Muscle of back (tissue), 11 donors: ENCODE measurements around the gene PLCB1. TPM values are rescaled to one million over a fixed set of nuclear protein-coding genes. Genes with fewer than 3 reads are reported as not detected.
"Not testable (repeated sequence)": the region's sequence is repeated elsewhere in the genome, so short reads cannot be mapped to it uniquely, and the experiment has no call there.

ENCODE experiments used
- DNase-seq, 3 donors: peaks; one replicate each; pipeline versions ENCODE4 v3.0.0 to v3.0.0-alpha.2; 2013
- polyA plus RNA-seq, 10 donors: library from polyadenylated mRNA; unstranded; fragments of 120-200 nt; gene quantifications; one replicate each; pipeline ENCODE4 v1.2.1, GENCODE V29; 2013; ENCODE audit not compliant: insufficient read length in 10 of 10

The PLCB1 gene
- polyA plus RNA-seq, 10 donors = 7.8 to 16.3 (median 10.9) TPM

GRCh38 chr20:8434326-8434876 is 302.3 kb downstream of the PLCB1 start:
- no peak for DNase-seq

GRCh38 chr20:8435285-8436035 is 303.4 kb downstream of the PLCB1 start:
- no peak for DNase-seq

- DNase-seq = not testable (repeated sequence)
Observed at GRCh38 chr20:8436938-8437337, 304.9 kb downstream of the PLCB1 start.

GRCh38 chr20:8438748-8439147 is 306.7 kb downstream of the PLCB1 start:
- no peak for DNase-seq

GRCh38 chr20:8443464-8444072 is 311.5 kb downstream of the PLCB1 start:
- no peak for DNase-seq

GRCh38 chr20:8447262-8448120 is 315.4 kb downstream of the PLCB1 start:
- no peak for DNase-seq

GRCh38 chr20:8449123-8449522 is 317.1 kb downstream of the PLCB1 start:
- no peak for DNase-seq

- peak in 2 of 3 donors; percentile 27 to 88 for DNase-seq
Observed at GRCh38 chr20:8454137-8454712, 322.2 kb downstream of the PLCB1 start.

- no peak for DNase-seq
Observed at GRCh38 chr20:8456765-8457164, 324.7 kb downstream of the PLCB1 start.

GRCh38 chr20:8457978-8458377 is 325.9 kb downstream of the PLCB1 start:
- DNase-seq = no peak

- DNase-seq = no peak
Observed at GRCh38 chr20:8461186-8461585, 329.1 kb downstream of the PLCB1 start.

GRCh38 chr20:8464368-8464767 is 332.3 kb downstream of the PLCB1 start:
- DNase-seq = no peak

GRCh38 chr20:8466781-8467180 is 334.7 kb downstream of the PLCB1 start:
- DNase-seq = not testable (repeated sequence)

GRCh38 chr20:8470156-8470555 is 338.1 kb downstream of the PLCB1 start:
- no peak for DNase-seq

GRCh38 chr20:8471465-8471864 is 339.4 kb downstream of the PLCB1 start:
- no peak for DNase-seq

- DNase-seq = peak in 1 of 3 donors; percentile 22
Observed at GRCh38 chr20:8473459-8473858, 341.4 kb downstream of the PLCB1 start.

GRCh38 chr20:8474027-8474668 is 342.1 kb downstream of the PLCB1 start:
- DNase-seq = no peak

GRCh38 chr20:8476021-8476420 is 344.0 kb downstream of the PLCB1 start:
- DNase-seq = no peak

GRCh38 chr20:8480597-8480996 is 348.5 kb downstream of the PLCB1 start:
- no peak for DNase-seq

- DNase-seq = no peak
Observed at GRCh38 chr20:8487696-8488095, 355.6 kb downstream of the PLCB1 start.
